Mucosa of descending colon (tissue), 3 donors: Measurements from ENCODE around the gene POLE3. TPM values are rescaled to one million over a fixed set of nuclear protein-coding genes. Genes with fewer than 3 reads are reported as not detected.

ENCODE experiments used
- ATAC-seq: fragments of 200-7000 bp; cut with Tn5 transposase; one replicate; pipeline ENCODE4 v1.9.1; 2020; ENCODE audit warnings: mild to moderate bottlenecking, moderate library complexity
- DNase-seq, 3 donors: peaks; one replicate each; pipeline ENCODE4 v3.0.0-alpha.2; 2020
- H3K36me3 ChIP-seq: fragments of 200-600 bp; one replicate; pipeline ENCODE4 v1.8.0; 2021; ENCODE audit warnings: low read depth, mild to moderate bottlenecking
- H3K4me1 ChIP-seq: fragments of 200-600 bp; one replicate; pipeline ENCODE4 v1.8.0; 2021; ENCODE audit warnings: low read depth, mild to moderate bottlenecking
- H3K4me3 ChIP-seq: fragments of 200-600 bp; one replicate; pipeline ENCODE4 v1.8.0; 2021; ENCODE audit warnings: mild to moderate bottlenecking
- H3K9me3 ChIP-seq: fragments of 200-600 bp; one replicate; pipeline ENCODE4 v1.8.0; 2021; ENCODE audit warnings: mild to moderate bottlenecking
- CTCF ChIP-seq: fragments of 200-600 bp; IDR thresholded peaks from one replicate; pipeline ENCODE4 v1.8.0; 2022; ENCODE audit warnings: antibody characterized with exemption, mild to moderate bottlenecking
- intact Hi-C, 2 donors: fragments of 100-400 bp; cut with DNase I in 1 of 2; cut with micrococcal nuclease in 1 of 2; formaldehyde crosslinking; loops; one replicate each; pipeline versions ENCODE4 v1.11.0 to v1.11.1; 2022; cut with DNase I, micrococcal nuclease
- total RNA-seq, 3 donors: library from RNA; stranded (reverse); fragmentation: NEBNext Ultra II Directional in 2 of 3; extraction: Animal tissue kit (Norgen Biotek cat#: 25700) in 2 of 3; gene quantifications; one replicate each; pipeline versions ENCODE4 v1.2.1 to v1.2.4, GENCODE V29; 2021 to 2023
- donor health status: DM: no; HTN: no; CAD: no; lungs with moderate emphysema.
- donor health status: DM: no; HTN: no; CAD: no.
- donor health status: DM: no; HTN: yes; CAD: no.

The POLE3 gene
- total RNA-seq, 3 donors from 2014 or later, result 22.2 to 31.0 (median 28.6) TPM

GRCh38 chr9:113399646-113400200 lies 10.8 kb downstream of the POLE3 start:
- ATAC-seq, result no peak
- intact Hi-C loops, result loop anchor here in 1 of 2 donors (10.0 kb wide), 1 partner anchor 95 kb away; the partner anchor contains the start of gene RNF183
- Histone ChIP-seq H3K36me3 (peaks cover 4% of the 10 kb centered on the region), H3K4me1 (peaks cover 28% of the 10 kb centered on the region), H3K4me3 (no peak overlapping the region), H3K9me3 (no peaks in the 10 kb centered on the region)
- DNase-seq, result peak in 1 of 3 donors; percentile 35
- TF ChIP-seq CTCF, result no peak

- intact Hi-C loops, result no loop called here
- ATAC-seq, result no peak
- Histone ChIP-seq H3K4me3 (no peak overlapping the region), H3K4me1 (peaks cover 28% of the 10 kb centered on the region), H3K36me3 (peaks cover 4% of the 10 kb centered on the region), H3K9me3 (no peaks in the 10 kb centered on the region)
- DNase-seq, result no peak
- TF ChIP-seq CTCF, result no peak
These were observed 11.7 kb downstream of the POLE3 start for GRCh38 chr9:113398796-113399195.

- Histone ChIP-seq H3K4me1 (peaks cover 28% of the 10 kb centered on the region), H3K36me3 (peaks cover 4% of the 10 kb centered on the region), H3K9me3 (no peaks in the 10 kb centered on the region), H3K4me3 (no peak overlapping the region)
- peak in 2 of 3 donors; percentile 48 to 54 for DNase-seq
- intact Hi-C loops, result no loop called here
- ATAC-seq, result no peak
- no peak for TF ChIP-seq CTCF
These were observed 13.3 kb downstream of the POLE3 start for GRCh38 chr9:113397203-113397631.

- H3K36me3 ChIP-seq, result peaks cover 7% of the 10 kb centered on the region
- no peak overlapping the region for H3K4me3 ChIP-seq
- ATAC-seq (peak; percentile 67), DNase-seq (no peak)
- intact Hi-C loops, result no loop called here
- H3K4me1 ChIP-seq, result peaks cover 25% of the 10 kb centered on the region
- TF ChIP-seq CTCF, result no peak
- no peaks in the 10 kb centered on the region for H3K9me3 ChIP-seq
These were observed 15.2 kb downstream of the POLE3 start for GRCh38 chr9:113395000-113395861.

GRCh38 chr9:113393281-113393680 lies 17.2 kb downstream of the POLE3 start:
- DNase-seq (no peak), ATAC-seq (no peak)
- H3K9me3 ChIP-seq, result no peaks in the 10 kb centered on the region
- H3K4me3 ChIP-seq, result no peak overlapping the region
- intact Hi-C loops, result no loop called here
- TF ChIP-seq CTCF, result no peak
- peaks cover 7% of the 10 kb centered on the region for H3K36me3 ChIP-seq
- peaks cover 19% of the 10 kb centered on the region for H3K4me1 ChIP-seq
